MM.1S (cell line): ENCODE measurements around the gene NRP2.

ENCODE experiments used
- DNase-seq: peaks from one replicate; pipeline ENCODE4 v3.0.0-alpha.2; 2015
- H2AFZ ChIP-seq: fragments of 300-600 bp; sonication (generic); 2 replicates; pipeline ENCODE4 v1.6.0; 2016; ENCODE audit warnings: antibody characterized with exemption, low read length
- H3F3A ChIP-seq: fragments of 300-600 bp; sonication (generic); 2 replicates; pipeline ENCODE4 v1.6.1; 2016; ENCODE audit warnings: mild to moderate bottlenecking, antibody characterized with exemption, low read length, moderate library complexity, mixed read lengths; ENCODE audit not compliant: insufficient read depth
- H3K27ac ChIP-seq: fragments of 300-600 bp; sonication (generic); 2 replicates; pipeline ENCODE4 v1.5.1; 2016; ENCODE audit warnings: mild to moderate bottlenecking, low read length
- H3K27me3 ChIP-seq: fragments of 300-600 bp; sonication (generic); replicated peaks from 2 replicates; pipeline ENCODE4 v1.6.0; 2016; ENCODE audit warnings: low read length; ENCODE audit not compliant: insufficient read depth
- H3K36me3 ChIP-seq: fragments of 300-600 bp; sonication (generic); replicated peaks from 2 replicates; pipeline ENCODE4 v1.6.1; 2016; ENCODE audit warnings: mild to moderate bottlenecking, low read length, mixed read lengths; ENCODE audit not compliant: insufficient read depth
- H3K4me1 ChIP-seq: fragments of 300-600 bp; sonication (generic); 2 replicates; pipeline ENCODE4 v1.6.1; 2016; ENCODE audit warnings: low read length, mixed read lengths
- H3K4me2 ChIP-seq: fragments of 300-600 bp; sonication (generic); 2 replicates; pipeline ENCODE4 v1.6.0; 2016; ENCODE audit warnings: low read depth, low read length
- H3K4me3 ChIP-seq: fragments of 300-600 bp; sonication (generic); 2 replicates; pipeline ENCODE4 v1.5.1; 2016; ENCODE audit warnings: low read length, mixed read lengths
- H3K79me2 ChIP-seq: fragments of 300-600 bp; sonication (generic); 2 replicates; pipeline ENCODE4 v1.6.1; 2016; ENCODE audit warnings: mixed run types, low read length, mixed read lengths
- H3K9ac ChIP-seq: fragments of 300-600 bp; sonication (generic); 2 replicates; pipeline ENCODE4 v1.6.1; 2016; ENCODE audit warnings: low read length, mixed read lengths
- H3K9me2 ChIP-seq: fragments of 300-600 bp; sonication (generic); replicated peaks from 2 replicates; pipeline ENCODE4 v1.6.1; 2016; ENCODE audit warnings: mild to moderate bottlenecking, low read length, mixed read lengths; ENCODE audit not compliant: insufficient read depth
- H3K9me3 ChIP-seq: fragments of 300-600 bp; sonication (generic); replicated peaks from 2 replicates; pipeline ENCODE4 v1.6.1; 2016; ENCODE audit warnings: mild to moderate bottlenecking, low read length, mixed read lengths; ENCODE audit not compliant: insufficient read depth
- H4K20me1 ChIP-seq: fragments of 300-600 bp; sonication (generic); 2 replicates; pipeline ENCODE4 v1.6.1; 2016; ENCODE audit warnings: mild to moderate bottlenecking, low read length, moderate library complexity, mixed read lengths; ENCODE audit not compliant: insufficient read depth
- EZH2 ChIP-seq: fragments of 300-600 bp; sonication (generic); optimal IDR thresholded peaks from 2 replicates; pipeline ENCODE3; 2017; ENCODE audit warnings: low read depth, mild to moderate bottlenecking, antibody characterized with exemption, low read length, mixed read lengths
- EZH2phosphoT487 ChIP-seq: fragments of 300-600 bp; sonication (generic); IDR thresholded peaks from 2 replicates; pipeline ENCODE4 v1.6.1; 2018; ENCODE audit warnings: antibody characterized with exemption, low read length
- TF ChIP-seq, protein P1 (sequence below): fragments of 300-600 bp; sonication (generic); IDR thresholded peaks from 2 replicates; pipeline ENCODE4 v1.5.1; 2016; ENCODE audit warnings: antibody characterized with exemption, low read length, mixed read lengths

The NRP2 gene

DNA sequence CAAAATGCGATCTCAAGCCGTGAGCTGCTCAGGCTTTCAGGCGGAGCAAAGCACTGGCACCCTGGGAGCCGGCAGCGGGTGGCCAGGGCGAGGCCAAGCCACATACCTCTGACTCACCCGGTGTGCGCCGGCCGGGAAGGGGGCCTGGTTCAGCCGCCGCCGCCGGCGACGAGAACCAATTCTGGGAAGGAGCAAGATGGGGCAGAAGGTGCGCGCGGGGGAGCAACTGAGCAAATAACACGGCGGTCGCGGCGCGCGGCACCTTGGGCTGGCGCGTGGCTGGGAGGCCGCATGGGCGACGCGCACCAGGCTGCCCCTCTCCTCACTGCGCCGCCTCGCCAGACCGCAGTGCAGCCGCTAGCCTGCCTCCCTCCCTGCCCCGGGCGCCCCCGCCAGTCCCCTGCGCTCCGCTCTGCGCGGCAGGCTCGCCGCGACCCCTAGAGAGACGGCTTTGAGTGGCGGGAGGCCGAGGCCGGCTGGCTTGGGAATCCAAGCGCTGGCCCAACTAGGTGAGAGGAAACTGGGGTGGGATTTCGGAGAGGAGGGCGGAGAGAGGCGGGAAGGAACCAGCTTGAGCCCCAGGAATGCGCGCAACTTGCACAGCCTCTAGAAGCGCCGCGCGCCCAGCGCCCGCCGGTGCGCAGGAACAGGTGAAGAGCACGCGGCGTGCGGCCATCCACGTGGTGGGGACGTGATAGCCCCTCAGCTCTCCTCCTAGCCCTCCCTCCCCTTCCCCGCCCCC lies 3.2 kb downstream of the NRP2 start:
- H3K4me2 ChIP-seq, result no peak overlapping the region
- H3K9me3 ChIP-seq, result no peaks in the 10 kb centered on the region
- no peak overlapping the region for H3K4me3 ChIP-seq
- no peak overlapping the region for H2AFZ ChIP-seq
- H3K4me1 ChIP-seq, result peaks cover 4% of the 10 kb centered on the region; the same call in 1 of the 2 replicates
- H4K20me1 ChIP-seq, result no peaks in the 10 kb centered on the region
- H3K27ac ChIP-seq, result no peak overlapping the region
- no peaks in the 10 kb centered on the region for H3F3A ChIP-seq
- no peaks in the 10 kb centered on the region for H3K36me3 ChIP-seq
- TF ChIP-seq EZH2phosphoT487 (no peak), EZH2 (no peak)
- TF ChIP-seq, protein P1, sequence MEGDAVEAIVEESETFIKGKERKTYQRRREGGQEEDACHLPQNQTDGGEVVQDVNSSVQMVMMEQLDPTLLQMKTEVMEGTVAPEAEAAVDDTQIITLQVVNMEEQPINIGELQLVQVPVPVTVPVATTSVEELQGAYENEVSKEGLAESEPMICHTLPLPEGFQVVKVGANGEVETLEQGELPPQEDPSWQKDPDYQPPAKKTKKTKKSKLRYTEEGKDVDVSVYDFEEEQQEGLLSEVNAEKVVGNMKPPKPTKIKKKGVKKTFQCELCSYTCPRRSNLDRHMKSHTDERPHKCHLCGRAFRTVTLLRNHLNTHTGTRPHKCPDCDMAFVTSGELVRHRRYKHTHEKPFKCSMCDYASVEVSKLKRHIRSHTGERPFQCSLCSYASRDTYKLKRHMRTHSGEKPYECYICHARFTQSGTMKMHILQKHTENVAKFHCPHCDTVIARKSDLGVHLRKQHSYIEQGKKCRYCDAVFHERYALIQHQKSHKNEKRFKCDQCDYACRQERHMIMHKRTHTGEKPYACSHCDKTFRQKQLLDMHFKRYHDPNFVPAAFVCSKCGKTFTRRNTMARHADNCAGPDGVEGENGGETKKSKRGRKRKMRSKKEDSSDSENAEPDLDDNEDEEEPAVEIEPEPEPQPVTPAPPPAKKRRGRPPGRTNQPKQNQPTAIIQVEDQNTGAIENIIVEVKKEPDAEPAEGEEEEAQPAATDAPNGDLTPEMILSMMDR, result no peak
- H3K9ac ChIP-seq, result no peak overlapping the region
- H3K79me2 ChIP-seq, result no peaks in the 10 kb centered on the region
- peaks cover 22% of the 10 kb centered on the region for H3K27me3 ChIP-seq
- no peaks in the 10 kb centered on the region for H3K9me2 ChIP-seq
- DNase-seq, result no peak

DNA sequence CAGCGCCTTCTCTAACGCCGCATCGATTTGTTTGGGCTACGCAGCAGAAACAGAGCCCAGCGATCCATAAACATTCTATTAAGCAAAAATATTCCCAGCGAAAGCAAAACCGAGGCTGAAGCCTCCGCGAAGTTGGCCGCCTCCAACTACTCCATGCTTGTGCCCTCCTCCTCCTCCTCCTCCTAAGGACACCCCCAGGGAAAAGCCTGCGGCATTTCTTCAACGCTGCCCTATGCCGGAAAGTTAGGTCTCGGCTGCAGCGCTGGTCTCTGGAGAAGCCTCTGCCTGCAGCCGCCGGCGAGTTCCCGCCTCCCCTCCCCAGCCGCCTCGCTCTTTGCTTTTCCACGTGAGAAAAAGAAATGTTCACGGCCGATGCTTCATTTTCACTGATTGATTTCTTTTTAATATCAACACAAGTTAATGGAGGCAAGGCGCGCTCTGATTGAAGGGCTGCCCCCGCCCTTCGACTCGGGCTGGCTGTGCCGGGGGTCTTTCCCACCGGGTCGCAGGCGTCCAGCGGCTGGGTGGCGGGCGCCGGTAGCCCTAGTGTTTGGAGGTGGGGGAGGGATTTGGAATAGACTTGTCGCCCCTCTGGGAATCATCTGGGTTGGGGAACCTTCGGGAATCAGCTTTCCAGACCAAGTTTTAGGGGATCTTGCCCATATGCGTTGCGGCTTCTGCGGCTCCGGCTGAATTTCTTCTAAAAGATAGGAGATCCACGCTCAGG lies 3.9 kb downstream of the NRP2 start:
- no peak overlapping the region for H3K9ac ChIP-seq
- H3K27ac ChIP-seq, result no peak overlapping the region
- no peaks in the 10 kb centered on the region for H4K20me1 ChIP-seq
- peaks cover 21% of the 10 kb centered on the region for H3K27me3 ChIP-seq
- no peaks in the 10 kb centered on the region for H3F3A ChIP-seq
- no peaks in the 10 kb centered on the region for H3K9me3 ChIP-seq
- no peak for TF ChIP-seq EZH2phosphoT487
- TF ChIP-seq EZH2, result no peak
- TF ChIP-seq, protein P1, result no peak
- H3K79me2 ChIP-seq, result no peaks in the 10 kb centered on the region
- H2AFZ ChIP-seq, result no peak overlapping the region
- DNase-seq, result no peak
- no peaks in the 10 kb centered on the region for H3K36me3 ChIP-seq
- no peak overlapping the region for H3K4me3 ChIP-seq
- H3K4me2 ChIP-seq, result no peak overlapping the region; the same call in 1 of the 2 replicates
- peaks cover 4% of the 10 kb centered on the region; the same call in 1 of the 2 replicates for H3K4me1 ChIP-seq
- H3K9me2 ChIP-seq, result no peaks in the 10 kb centered on the region

DNA sequence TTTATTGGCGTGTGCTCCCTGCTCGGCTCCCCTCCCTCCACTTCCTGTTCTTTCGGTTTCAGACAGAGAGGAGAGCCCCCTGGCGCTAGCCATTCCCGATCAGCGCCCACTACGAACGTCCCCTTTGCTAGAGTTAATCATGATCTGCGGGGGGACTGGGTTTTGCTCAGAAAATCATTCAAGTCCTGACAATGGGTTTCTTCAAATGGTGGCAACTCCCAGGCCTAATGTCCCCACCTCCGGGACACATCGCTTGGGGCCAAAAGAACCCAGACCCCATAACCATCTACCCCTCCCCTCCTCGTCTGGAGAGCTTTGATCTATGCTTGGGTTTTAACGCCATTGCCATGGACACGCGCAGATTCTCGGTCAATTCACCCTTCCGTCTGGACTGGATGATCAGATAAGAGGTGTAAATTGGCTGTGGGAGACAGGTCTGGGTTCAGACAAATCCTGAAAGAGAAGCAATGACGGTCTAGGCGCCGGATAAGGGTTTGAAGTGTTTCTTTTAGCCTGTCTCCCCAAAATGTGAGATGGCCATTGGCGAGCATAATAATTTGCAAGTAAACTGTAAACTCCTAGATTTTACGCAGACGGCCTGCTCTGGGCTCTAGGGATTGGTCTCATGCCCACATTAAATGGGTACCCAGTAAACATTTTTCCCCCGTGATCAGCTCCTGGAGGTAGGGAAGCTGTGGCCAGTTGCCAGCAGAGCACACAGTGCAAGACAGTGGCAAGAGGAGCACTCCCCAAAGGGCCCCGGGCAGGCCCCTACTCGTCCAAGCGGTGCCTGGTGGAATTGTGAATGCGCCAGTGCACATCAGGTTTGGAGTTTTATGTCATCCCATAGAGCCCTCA lies 4.7 kb downstream of the NRP2 start:
- DNase-seq, result no peak
- Histone ChIP-seq H2AFZ (no peak overlapping the region), H3K27ac (no peak overlapping the region), H3K4me3 (no peak overlapping the region), H3K4me1 (peaks cover 4% of the 10 kb centered on the region; the same call in 1 of the 2 replicates), H3K9me2 (no peaks in the 10 kb centered on the region), H3K36me3 (no peaks in the 10 kb centered on the region), H3F3A (no peaks in the 10 kb centered on the region), H3K9me3 (no peaks in the 10 kb centered on the region), H4K20me1 (no peaks in the 10 kb centered on the region), H3K79me2 (no peaks in the 10 kb centered on the region), H3K27me3 (peaks cover 15% of the 10 kb centered on the region), H3K9ac (no peak overlapping the region), H3K4me2 (no peak overlapping the region)
- no peak for TF ChIP-seq EZH2
- TF ChIP-seq, protein P1, result no peak
- no peak for TF ChIP-seq EZH2phosphoT487
